HepG2 (cell line): Measurements from ENCODE around the gene CCDC142. TPM values are rescaled to one million over a fixed set of nuclear protein-coding genes. Genes with fewer than 3 reads are reported as not detected.

Experiments used
- ATAC-seq: fragments of 200-7000 bp; cut with Tn5 transposase; 3 replicates; pipeline ENCODE4 v1.9.1; 2020; ENCODE audit warnings: mild to moderate bottlenecking, moderate library complexity
- BruUV-seq: library from RNA; stranded (reverse); fragments of 400-500 nt; replicated peaks from 2 replicates; lab custom pipeline; 2021; lab: Mats Ljungman, UMichigan
- CTCF ChIA-PET: fragments of 300-600 bp; formaldehyde crosslinking; extraction: SDS; loops from one replicate; lab custom pipeline; 2021; ENCODE audit warnings: low total read pairs, inconsistent platforms, low intra/inter-chr PET ratio; lab: Yijun Ruan, JAX
- POLR2A ChIA-PET: fragments of 350-600 bp; sonication (Branson Sonifier 250); formaldehyde crosslinking; loops from one replicate; lab custom pipeline; 2020; ENCODE audit warnings: antibody characterized with exemption, inconsistent platforms; lab: Yijun Ruan, JAX
- DNase-seq: peaks from one replicate; pipeline ENCODE4 v3.0.0-alpha.2; 2015; ENCODE audit warnings: low spot score
- FAIRE-seq: peaks from 3 replicates; lab custom pipeline; 2011; peaks lifted over from hg19 to GRCh38; lab: Jason Lieb, UNC
- H2AFZ ChIP-seq: one replicate; pipeline ENCODE4 v1.6.1; 2011; ENCODE audit warnings: low read length, inconsistent platforms
- H3K27ac ChIP-seq: fragments of 300-600 bp; 3 replicates; pipeline ENCODE4 v1.8.0; 2011; ENCODE audit warnings: mixed run types, mild to moderate bottlenecking, mixed read lengths, low read length, inconsistent platforms; ENCODE audit not compliant: insufficient read depth; ENCODE audit errors: extremely low read length
- H3K27me3 ChIP-seq, 2 experiments: fragments of 200-600 bp in 1 of 2; 2 replicates in 1 of 2; 3 replicates in 1 of 2; pipeline versions ENCODE4 v1.6.0 to v1.8.0; 2011; ENCODE audit warnings: low read length in 2 of 2, mild to moderate bottlenecking in 2 of 2, moderate library complexity in 2 of 2, inconsistent platforms in 1 of 2; ENCODE audit not compliant: insufficient read depth in 2 of 2, control insufficient read depth in 1 of 2
- H3K36me3 ChIP-seq, 2 experiments: fragments of 200-600 bp in 1 of 2; replicated peaks in 1 of 2; 2 replicates in 1 of 2; 3 replicates in 1 of 2; pipeline versions ENCODE4 v1.5.1 to v1.8.0; 2011; ENCODE audit warnings: low read length in 2 of 2, inconsistent platforms in 1 of 2; ENCODE audit not compliant: insufficient read depth in 2 of 2, control insufficient read depth in 1 of 2
- H3K4me1 ChIP-seq: 2 replicates; pipeline ENCODE4 v1.5.1; 2012; ENCODE audit warnings: low read length, inconsistent platforms; ENCODE audit not compliant: insufficient read depth
- H3K4me2 ChIP-seq: 2 replicates; pipeline ENCODE4 v1.6.0; 2011; ENCODE audit warnings: low read depth, low read length, inconsistent platforms
- H3K4me3 ChIP-seq, 3 experiments: fragments of 200-600 bp in 1 of 3; sonication (generic), shearing (Covaris generic) in 1 of 3; replicated peaks in 1 of 3; 2 replicates each; pipeline ENCODE4 v1.5.1; 2011 to 2016; ENCODE audit warnings: low read length in 3 of 3, inconsistent platforms in 2 of 3, low read depth in 2 of 3, mild to moderate bottlenecking in 2 of 3, control low read depth in 1 of 3, mixed read lengths in 1 of 3; ENCODE audit not compliant: insufficient read depth in 1 of 3
- H3K79me2 ChIP-seq: one replicate; pipeline ENCODE4 v1.6.1; 2011; ENCODE audit warnings: low read length, inconsistent platforms; ENCODE audit not compliant: insufficient read depth
- H3K9ac ChIP-seq: 2 replicates; pipeline ENCODE4 v1.6.0; 2011; ENCODE audit warnings: mild to moderate bottlenecking, low read depth, low read length, inconsistent platforms; ENCODE audit not compliant: insufficient read depth
- H3K9me3 ChIP-seq: 2 replicates; pipeline ENCODE4 v1.5.1; 2012; ENCODE audit warnings: mild to moderate bottlenecking, low read length
- H4K20me1 ChIP-seq: 2 replicates; pipeline ENCODE4 v1.6.0; 2011; ENCODE audit warnings: inconsistent platforms, mild to moderate bottlenecking, low read length, moderate library complexity; ENCODE audit not compliant: insufficient read depth
- ERF ChIP-seq: IDR thresholded peaks from 2 replicates; pipeline ENCODE4 v1.6.1; 2018; ENCODE audit warnings: missing biosample characterization, missing genetic modification reagents
- KAT2B ChIP-seq: fragments of 150-350 bp; IDR thresholded peaks from 2 replicates; pipeline ENCODE4 v1.6.1; 2014; ENCODE audit warnings: low read depth, low read length, borderline replicate concordance
- MTA1 ChIP-seq: sonication (generic); formaldehyde crosslinking; IDR thresholded peaks from 2 replicates; pipeline ENCODE4 v1.4.0; 2020; ENCODE audit warnings: missing genetic modification reagents, mild to moderate bottlenecking, borderline replicate concordance
- SOX13 ChIP-seq, 3 experiments: fragments of 450-650 bp in 1 of 3; sonication (generic) in 1 of 3; formaldehyde crosslinking in 1 of 3; IDR thresholded peaks in 2 of 3; conservative IDR thresholded peaks in 1 of 3; 2 replicates each; pipeline versions ENCODE4 v1.5.0 to v1.6.1; 2016 to 2020; ENCODE audit warnings: antibody characterized with exemption in 1 of 3, mild to moderate bottlenecking in 1 of 3, missing compliant biosample characterization in 1 of 3, missing genetic modification reagents in 1 of 3, moderate library complexity in 1 of 3
- ZNF230 ChIP-seq: sonication (generic); formaldehyde crosslinking; IDR thresholded peaks from 2 replicates; pipeline ENCODE4 v1.4.0; 2020; ENCODE audit warnings: mild to moderate bottlenecking, missing genetic modification reagents
- ZNF660 ChIP-seq: sonication (generic); formaldehyde crosslinking; IDR thresholded peaks from 2 replicates; pipeline ENCODE4 v1.5.1; 2020; ENCODE audit warnings: mild to moderate bottlenecking, low read depth, missing genetic modification reagents, borderline replicate concordance
- ZZZ3 ChIP-seq: sonication (generic); formaldehyde crosslinking; IDR thresholded peaks from 2 replicates; pipeline ENCODE4 v1.4.0; 2020; ENCODE audit warnings: missing genetic modification reagents, mild to moderate bottlenecking, borderline replicate concordance
- WGBS: methylation state at CpG from one replicate; pipeline ENCODE4 v1.1.6; 2017; ENCODE audit warnings: low lambda C conversion rate; 5-methylcytosine and 5-hydroxymethylcytosine counted together
- in situ Hi-C: cut with HindIII; loops from 2 replicates; pipeline ENCODE4 v1.10.0; 2017; ENCODE audit warnings: low pct_unique_long_range_greater_than_20kb; ENCODE audit not compliant: extremely low pct_ligation_motif_present
- intact Hi-C: fragments of 100-400 bp; cut with micrococcal nuclease; formaldehyde crosslinking; loops from one replicate; pipeline ENCODE4 v1.10.0; 2022; ENCODE audit not compliant: unreplicated experiment
- polyA plus RNA-seq, 8 experiments: library from polyadenylated mRNA; depleted of rRNA in 3 of 8; stranded (reverse) in 7 of 8; unstranded in 1 of 8; fragments of >200 nt; fragmentation: Illumina TruSeq in 4 of 8; extraction: Trizol in 4 of 8; gene quantifications; 2 replicates each; pipeline versions ENCODE4 v1.2.1 to v1.2.3, GENCODE V29; 2011 to 2016; ENCODE audit warnings: low read depth in 4 of 8, missing spikeins in 1 of 8, mixed read lengths in 1 of 8; ENCODE audit not compliant: insufficient read depth in 1 of 8
- total RNA-seq, 5 experiments: library from RNA; depleted of rRNA; stranded (reverse); fragments of >200 nt; fragmentation: Illumina TruSeq; extraction: Trizol; gene quantifications; 2 replicates each; pipeline ENCODE4 v1.2.3, GENCODE V29; 2016; ENCODE audit warnings: low read depth in 1 of 5
- TF ChIP-seq, protein P1 (sequence below): IDR thresholded peaks from 2 replicates; pipeline ENCODE4 v1.6.1; 2016; ENCODE audit warnings: control low read depth
- TF ChIP-seq, protein P2 (sequence below): sonication (generic); formaldehyde crosslinking; IDR thresholded peaks from 2 replicates; pipeline ENCODE4 v1.8.0; 2022; ENCODE audit warnings: mild to moderate bottlenecking, missing genetic modification reagents, borderline replicate concordance
- TF ChIP-seq, protein P3 (sequence below): sonication (generic); formaldehyde crosslinking; conservative IDR thresholded peaks from 2 replicates; pipeline ENCODE4 v1.4.0; 2020; ENCODE audit warnings: mild to moderate bottlenecking, missing genetic modification reagents, moderate library complexity
- TF ChIP-seq, protein P4 (sequence below): sonication (generic); formaldehyde crosslinking; IDR thresholded peaks from 2 replicates; pipeline ENCODE4 v1.5.0; 2020; ENCODE audit warnings: missing genetic modification reagents

Gene CCDC142
- total and polyA plus RNA-seq, 2 of the 13 experiments (the other 11 are each of a cell fraction or from before 2014, with no cell fraction given), result 14.7 to 30.4 TPM

DNA sequence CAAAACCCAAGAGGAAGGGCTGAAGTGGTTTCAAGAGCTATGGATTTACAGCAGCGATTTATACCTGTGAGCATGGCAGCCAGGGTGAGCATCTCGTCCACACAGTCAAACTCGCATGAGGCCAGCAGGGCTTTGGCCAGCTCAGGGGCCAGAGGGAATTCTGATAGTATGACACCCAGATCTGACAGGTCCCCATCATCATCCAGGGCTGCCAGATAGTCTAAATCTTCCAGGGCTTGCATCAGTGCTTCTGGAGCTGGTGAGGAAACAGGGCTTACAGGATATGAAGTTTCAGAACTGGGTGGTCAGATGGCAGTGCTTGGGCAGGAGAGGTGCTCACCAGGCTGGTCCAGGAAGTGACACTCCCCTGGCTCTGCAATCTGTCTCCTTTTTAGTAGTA lies 39.7 kb upstream of the CCDC142 start:
- H3K27me3 ChIP-seq, result no peaks in the 10 kb centered on the region; a peak in 1 of 5 replicates
- WGBS, result no CpG with 5 or more reads among the region's 3 CpGs
- DNase-seq (no peak), FAIRE-seq (no peak)
- no peak overlapping the region for H3K4me2 ChIP-seq
- H3K27ac ChIP-seq, result no peak overlapping the region
- no TSS peak for BruUV-seq
- H3K9ac ChIP-seq, result no peak overlapping the region
- in situ Hi-C loops (no loop called here), intact Hi-C loops (no loop called here)
- H3K36me3 ChIP-seq, result peaks cover 28 to 50% of the 10 kb centered on the region in 2 experiments
- H2AFZ ChIP-seq, result no peak overlapping the region
- H3K79me2 ChIP-seq, result peaks cover 25% of the 10 kb centered on the region
- no peak for TF ChIP-seq MTA1 (CRISPR knock-in tag)
- TF ChIP-seq, protein P1, sequence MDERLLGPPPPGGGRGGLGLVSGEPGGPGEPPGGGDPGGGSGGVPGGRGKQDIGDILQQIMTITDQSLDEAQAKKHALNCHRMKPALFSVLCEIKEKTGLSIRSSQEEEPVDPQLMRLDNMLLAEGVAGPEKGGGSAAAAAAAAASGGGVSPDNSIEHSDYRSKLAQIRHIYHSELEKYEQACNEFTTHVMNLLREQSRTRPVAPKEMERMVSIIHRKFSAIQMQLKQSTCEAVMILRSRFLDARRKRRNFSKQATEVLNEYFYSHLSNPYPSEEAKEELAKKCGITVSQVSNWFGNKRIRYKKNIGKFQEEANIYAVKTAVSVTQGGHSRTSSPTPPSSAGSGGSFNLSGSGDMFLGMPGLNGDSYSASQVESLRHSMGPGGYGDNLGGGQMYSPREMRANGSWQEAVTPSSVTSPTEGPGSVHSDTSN, result no peak
- TF ChIP-seq, protein P2, sequence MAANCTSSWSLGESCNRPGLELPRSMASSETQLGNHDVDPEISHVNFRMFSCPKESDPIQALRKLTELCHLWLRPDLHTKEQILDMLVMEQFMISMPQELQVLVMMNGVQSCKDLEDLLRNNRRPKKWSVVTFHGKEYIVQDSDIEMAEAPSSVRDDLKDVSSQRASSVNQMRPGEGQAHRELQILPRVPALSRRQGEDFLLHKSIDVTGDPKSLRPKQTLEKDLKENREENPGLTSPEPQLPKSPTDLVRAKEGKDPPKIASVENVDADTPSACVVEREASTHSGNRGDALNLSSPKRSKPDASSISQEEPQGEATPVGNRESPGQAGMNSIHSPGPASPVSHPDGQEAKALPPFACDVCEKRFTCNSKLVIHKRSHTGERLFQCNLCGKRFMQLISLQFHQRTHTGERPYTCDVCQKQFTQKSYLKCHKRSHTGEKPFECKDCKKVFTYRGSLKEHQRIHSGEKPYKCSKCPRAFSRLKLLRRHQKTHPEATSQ, result no peak
- TF ChIP-seq ZZZ3 (CRISPR knock-in tag), result no peak
- no peak for TF ChIP-seq ZNF230 (CRISPR knock-in tag)
- TF ChIP-seq, protein P3, sequence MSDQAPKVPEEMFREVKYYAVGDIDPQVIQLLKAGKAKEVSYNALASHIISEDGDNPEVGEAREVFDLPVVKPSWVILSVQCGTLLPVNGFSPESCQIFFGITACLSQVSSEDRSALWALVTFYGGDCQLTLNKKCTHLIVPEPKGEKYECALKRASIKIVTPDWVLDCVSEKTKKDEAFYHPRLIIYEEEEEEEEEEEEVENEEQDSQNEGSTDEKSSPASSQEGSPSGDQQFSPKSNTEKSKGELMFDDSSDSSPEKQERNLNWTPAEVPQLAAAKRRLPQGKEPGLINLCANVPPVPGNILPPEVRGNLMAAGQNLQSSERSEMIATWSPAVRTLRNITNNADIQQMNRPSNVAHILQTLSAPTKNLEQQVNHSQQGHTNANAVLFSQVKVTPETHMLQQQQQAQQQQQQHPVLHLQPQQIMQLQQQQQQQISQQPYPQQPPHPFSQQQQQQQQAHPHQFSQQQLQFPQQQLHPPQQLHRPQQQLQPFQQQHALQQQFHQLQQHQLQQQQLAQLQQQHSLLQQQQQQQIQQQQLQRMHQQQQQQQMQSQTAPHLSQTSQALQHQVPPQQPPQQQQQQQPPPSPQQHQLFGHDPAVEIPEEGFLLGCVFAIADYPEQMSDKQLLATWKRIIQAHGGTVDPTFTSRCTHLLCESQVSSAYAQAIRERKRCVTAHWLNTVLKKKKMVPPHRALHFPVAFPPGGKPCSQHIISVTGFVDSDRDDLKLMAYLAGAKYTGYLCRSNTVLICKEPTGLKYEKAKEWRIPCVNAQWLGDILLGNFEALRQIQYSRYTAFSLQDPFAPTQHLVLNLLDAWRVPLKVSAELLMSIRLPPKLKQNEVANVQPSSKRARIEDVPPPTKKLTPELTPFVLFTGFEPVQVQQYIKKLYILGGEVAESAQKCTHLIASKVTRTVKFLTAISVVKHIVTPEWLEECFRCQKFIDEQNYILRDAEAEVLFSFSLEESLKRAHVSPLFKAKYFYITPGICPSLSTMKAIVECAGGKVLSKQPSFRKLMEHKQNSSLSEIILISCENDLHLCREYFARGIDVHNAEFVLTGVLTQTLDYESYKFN (CRISPR knock-in tag), result no peak
- TF ChIP-seq SOX13 (IDR thresholded peaks at IDR 0.05), result no peak
- TF ChIP-seq SOX13 (CRISPR knock-in tag; conservative IDR thresholded peaks at IDR 0.05 in 1 of 2, IDR thresholded peaks at IDR 0.05 in 1 of 2), result no peak
- no peak for TF ChIP-seq ZNF660 (CRISPR knock-in tag)
- TF ChIP-seq, protein P4, sequence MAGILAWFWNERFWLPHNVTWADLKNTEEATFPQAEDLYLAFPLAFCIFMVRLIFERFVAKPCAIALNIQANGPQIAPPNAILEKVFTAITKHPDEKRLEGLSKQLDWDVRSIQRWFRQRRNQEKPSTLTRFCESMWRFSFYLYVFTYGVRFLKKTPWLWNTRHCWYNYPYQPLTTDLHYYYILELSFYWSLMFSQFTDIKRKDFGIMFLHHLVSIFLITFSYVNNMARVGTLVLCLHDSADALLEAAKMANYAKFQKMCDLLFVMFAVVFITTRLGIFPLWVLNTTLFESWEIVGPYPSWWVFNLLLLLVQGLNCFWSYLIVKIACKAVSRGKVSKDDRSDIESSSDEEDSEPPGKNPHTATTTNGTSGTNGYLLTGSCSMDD (CRISPR knock-in tag), result no peak
- no peak for TF ChIP-seq ERF (CRISPR knock-in tag)
- TF ChIP-seq KAT2B, result no peak
- TF ChIP-seq, all 625 proteins: peak for 0
- ChIA-PET CTCF (no interaction called here), POLR2A (interaction anchor here (1.5 kb wide), 1 partner anchor 9 kb away, joined by 3 read pairs; no protein-coding TSS in a partner anchor)
- no peaks in the 10 kb centered on the region for H4K20me1 ChIP-seq
- peaks cover 49% of the 10 kb centered on the region for H3K4me1 ChIP-seq
- no peaks in the 10 kb centered on the region for H3K9me3 ChIP-seq
- ATAC-seq, result no peak
- no peak overlapping the region for H3K4me3 ChIP-seq
